Epidermal melanocyte (primary cell): ENCODE data around the gene FAM53C.

Experiments
- DNase-seq: peaks from one replicate; pipeline ENCODE4 v3.0.0; 2011; ENCODE audit warnings: low spot score; ENCODE audit not compliant: insufficient read length

The FAM53C gene

DNA sequence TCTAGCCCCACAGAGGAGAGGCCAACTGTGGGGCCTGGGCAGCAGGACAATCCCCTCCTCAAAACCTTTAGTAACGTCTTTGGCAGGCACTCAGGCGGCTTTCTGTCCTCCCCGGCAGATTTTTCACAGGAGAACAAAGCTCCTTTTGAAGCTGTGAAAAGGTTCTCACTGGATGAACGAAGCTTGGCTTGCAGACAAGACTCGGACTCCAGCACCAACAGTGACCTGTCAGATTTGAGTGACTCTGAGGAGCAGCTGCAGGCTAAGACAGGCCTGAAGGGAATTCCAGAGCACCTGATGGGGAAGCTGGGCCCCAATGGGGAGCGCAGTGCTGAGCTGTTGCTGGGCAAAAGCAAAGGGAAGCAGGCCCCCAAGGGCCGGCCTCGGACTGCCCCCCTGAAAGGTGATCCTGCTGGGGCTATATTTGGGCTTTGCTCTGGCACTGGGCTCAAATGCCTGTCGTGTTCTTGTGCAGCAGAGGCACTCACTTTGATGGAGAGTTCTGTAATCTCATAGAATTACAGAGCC lies 53.9 kb downstream of the FAM53C start:
- no peak for DNase-seq
